HEK293 (cell line): ENCODE measurements around the gene MRPS14.

Source experiments
- CTCF ChIA-PET: fragments of 350-600 bp; formaldehyde crosslinking; extraction: SDS; loops from one replicate; lab custom pipeline; 2021; ENCODE audit warnings: antibody characterized with exemption; lab: Yijun Ruan, JAX
- POLR2A ChIA-PET: fragments of 300-600 bp; formaldehyde crosslinking; extraction: SDS; loops from one replicate; lab custom pipeline; 2020; ENCODE audit warnings: antibody characterized with exemption, inconsistent platforms; lab: Yijun Ruan, JAX
- H3K27ac ChIP-seq: fragments of 200-500 bp; sonication (Bioruptor generic); 2 replicates; pipeline ENCODE4 v1.5.1; 2014; ENCODE audit warnings: low read depth, low read length, control low read depth, inconsistent platforms; ENCODE audit errors: extremely low read depth
- H3K36me3 ChIP-seq, 2 experiments: fragments of 200-500 bp in 1 of 2; sonication (Bioruptor generic) in 1 of 2; 1 replicate in 1 of 2; 2 replicates in 1 of 2; pipeline ENCODE4 v1.5.1; 2014 to 2017; ENCODE audit warnings: inconsistent platforms in 2 of 2, low read length in 2 of 2; ENCODE audit not compliant: control insufficient read depth in 2 of 2, insufficient read depth in 1 of 2
- H3K4me1 ChIP-seq: fragments of 200-500 bp; sonication (Bioruptor generic); 2 replicates; pipeline ENCODE4 v1.5.1; 2014; ENCODE audit warnings: mild to moderate bottlenecking, low read length, inconsistent platforms; ENCODE audit not compliant: control insufficient read depth, insufficient read depth
- H3K4me3 ChIP-seq: 2 replicates; pipeline ENCODE4 v1.5.1; 2011; ENCODE audit warnings: low read depth, mild to moderate bottlenecking, control low read depth, low read length, moderate library complexity
- H3K9me3 ChIP-seq: fragments of 200-500 bp; sonication (Bioruptor generic); 2 replicates; pipeline ENCODE4 v1.5.1; 2014; ENCODE audit warnings: low read depth, low read length, inconsistent platforms; ENCODE audit not compliant: control insufficient read depth, insufficient read depth
- GFI1B ChIP-seq: fragments of 450-650 bp; formaldehyde crosslinking; IDR thresholded peaks from 2 replicates; pipeline ENCODE4 v1.5.1; 2016; ENCODE audit warnings: missing biosample characterization, missing genetic modification characterization
- HOXC10 ChIP-seq: sonication (generic); formaldehyde crosslinking; IDR thresholded peaks from 2 replicates; pipeline ENCODE4 v1.8.1; 2023; ENCODE audit warnings: mild to moderate bottlenecking, missing genetic modification reagents
- KLF10 ChIP-seq: fragments of 450-650 bp; IDR thresholded peaks from 2 replicates; pipeline ENCODE4 v1.5.1; 2018; ENCODE audit warnings: missing biosample characterization, mild to moderate bottlenecking, missing genetic modification characterization
- MZF1 ChIP-seq: fragments of 450-650 bp; formaldehyde crosslinking; IDR thresholded peaks from 2 replicates; pipeline ENCODE4 v1.5.1; 2017; ENCODE audit warnings: missing biosample characterization, missing genetic modification characterization, borderline replicate concordance
- OSR2 ChIP-seq: fragments of 450-650 bp; formaldehyde crosslinking; IDR thresholded peaks from 2 replicates; pipeline ENCODE4 v1.5.1; 2016; ENCODE audit warnings: missing biosample characterization, missing genetic modification characterization
- ZBTB17 ChIP-seq: fragments of 450-650 bp; formaldehyde crosslinking; IDR thresholded peaks from 2 replicates; pipeline ENCODE4 v1.5.1; 2016; ENCODE audit warnings: missing biosample characterization, missing genetic modification characterization
- ZFP69B ChIP-seq: fragments of 450-650 bp; formaldehyde crosslinking; IDR thresholded peaks from 2 replicates; pipeline ENCODE4 v1.5.1; 2016; ENCODE audit warnings: missing biosample characterization, missing genetic modification characterization
- ZNF175 ChIP-seq: fragments of 450-650 bp; formaldehyde crosslinking; IDR thresholded peaks from 2 replicates; pipeline ENCODE4 v1.5.1; 2016; ENCODE audit warnings: missing biosample characterization, missing genetic modification characterization
- ZNF248 ChIP-seq: fragments of 450-650 bp; formaldehyde crosslinking; IDR thresholded peaks from 2 replicates; pipeline ENCODE4 v1.5.1; 2017; ENCODE audit warnings: missing biosample characterization, missing genetic modification characterization
- ZNF335 ChIP-seq: fragments of 450-650 bp; formaldehyde crosslinking; conservative IDR thresholded peaks from 2 replicates; pipeline ENCODE4 v1.5.1; 2016; ENCODE audit warnings: missing biosample characterization, missing genetic modification characterization
- ZNF366 ChIP-seq: fragments of 450-650 bp; formaldehyde crosslinking; conservative IDR thresholded peaks from 2 replicates; pipeline ENCODE4 v1.5.1; 2016; ENCODE audit warnings: missing biosample characterization, missing genetic modification characterization
- ZNF391 ChIP-seq: fragments of 450-650 bp; formaldehyde crosslinking; IDR thresholded peaks from 2 replicates; pipeline ENCODE4 v1.5.1; 2016; ENCODE audit warnings: low read depth, missing biosample characterization, missing genetic modification characterization, borderline replicate concordance
- ZNF530 ChIP-seq: fragments of 450-650 bp; formaldehyde crosslinking; IDR thresholded peaks from 2 replicates; pipeline ENCODE4 v1.5.1; 2016; ENCODE audit warnings: low read depth, missing biosample characterization, missing genetic modification characterization
- ZNF555 ChIP-seq: fragments of 450-650 bp; formaldehyde crosslinking; conservative IDR thresholded peaks from 2 replicates; pipeline ENCODE4 v1.5.1; 2017; ENCODE audit warnings: missing biosample characterization, mild to moderate bottlenecking, missing genetic modification characterization, inconsistent platforms
- ZNF585B ChIP-seq: fragments of 450-650 bp; formaldehyde crosslinking; IDR thresholded peaks from 2 replicates; pipeline ENCODE4 v1.5.1; 2016; ENCODE audit warnings: missing biosample characterization, missing genetic modification characterization
- ZNF621 ChIP-seq: fragments of 450-650 bp; formaldehyde crosslinking; IDR thresholded peaks from 2 replicates; pipeline ENCODE4 v1.5.1; 2017; ENCODE audit warnings: missing biosample characterization, missing genetic modification characterization
- ZNF629 ChIP-seq: fragments of 450-650 bp; formaldehyde crosslinking; IDR thresholded peaks from 2 replicates; pipeline ENCODE4 v1.5.1; 2017; ENCODE audit warnings: missing biosample characterization, missing genetic modification characterization
- ZNF701 ChIP-seq: fragments of 450-650 bp; formaldehyde crosslinking; IDR thresholded peaks from 2 replicates; pipeline ENCODE4 v1.5.1; 2016; ENCODE audit warnings: missing biosample characterization, missing genetic modification characterization
- ZXDB ChIP-seq: fragments of 450-650 bp; formaldehyde crosslinking; IDR thresholded peaks from 2 replicates; pipeline ENCODE4 v1.5.1; 2016; ENCODE audit warnings: missing biosample characterization, missing genetic modification characterization
- TF ChIP-seq, protein P1 (sequence below): fragments of 450-650 bp; formaldehyde crosslinking; IDR thresholded peaks from 2 replicates; pipeline ENCODE4 v1.5.1; 2016; ENCODE audit warnings: missing biosample characterization, missing genetic modification characterization
- TF ChIP-seq, protein P2 (sequence below): fragments of 450-650 bp; formaldehyde crosslinking; IDR thresholded peaks from 2 replicates; pipeline ENCODE4 v1.5.1; 2017; ENCODE audit warnings: missing biosample characterization, missing genetic modification characterization
- TF ChIP-seq, protein P3 (sequence below): fragments of 450-650 bp; formaldehyde crosslinking; IDR thresholded peaks from 2 replicates; pipeline ENCODE4 v1.5.1; 2016; ENCODE audit warnings: missing biosample characterization, missing genetic modification characterization
- TF ChIP-seq, protein P4 (sequence below): fragments of 450-650 bp; formaldehyde crosslinking; IDR thresholded peaks from 2 replicates; pipeline ENCODE4 v1.5.1; 2017; ENCODE audit warnings: missing biosample characterization, missing genetic modification characterization
- TF ChIP-seq, protein P5 (sequence below): fragments of 450-650 bp; IDR thresholded peaks from 2 replicates; pipeline ENCODE4 v1.5.1; 2018; ENCODE audit warnings: missing biosample characterization, mild to moderate bottlenecking, missing genetic modification characterization

The MRPS14 gene

DNA sequence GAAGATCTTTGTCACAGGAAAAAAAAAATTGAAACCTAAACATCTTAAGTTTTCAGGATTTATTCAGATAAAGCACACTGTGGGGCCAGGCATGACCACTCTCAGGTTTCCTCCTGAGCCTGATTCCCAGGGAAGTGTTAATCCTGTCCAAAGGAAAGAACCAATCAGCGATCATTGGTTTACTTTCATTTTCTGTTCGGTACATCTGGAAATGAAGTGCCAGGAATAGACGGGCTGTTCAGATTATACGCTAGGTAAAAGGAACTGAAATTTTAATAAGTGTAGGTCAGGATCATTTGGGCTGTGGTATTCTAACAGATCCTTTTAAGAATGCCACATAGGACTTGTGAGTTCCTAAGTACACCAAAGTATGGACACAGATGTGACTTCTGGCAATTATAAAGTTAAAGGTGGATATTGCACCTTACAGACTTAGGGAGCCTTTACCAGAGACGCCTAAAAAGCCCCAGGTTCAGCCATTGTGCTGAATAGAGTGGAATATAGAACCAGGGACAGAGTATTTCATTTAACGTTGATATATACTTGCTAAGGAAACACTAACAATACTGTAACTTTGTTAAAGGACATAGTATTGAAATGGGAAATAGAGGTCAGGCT lies 32.7 kb downstream of the MRPS14 start (continued):
- TF ChIP-seq, protein P1, sequence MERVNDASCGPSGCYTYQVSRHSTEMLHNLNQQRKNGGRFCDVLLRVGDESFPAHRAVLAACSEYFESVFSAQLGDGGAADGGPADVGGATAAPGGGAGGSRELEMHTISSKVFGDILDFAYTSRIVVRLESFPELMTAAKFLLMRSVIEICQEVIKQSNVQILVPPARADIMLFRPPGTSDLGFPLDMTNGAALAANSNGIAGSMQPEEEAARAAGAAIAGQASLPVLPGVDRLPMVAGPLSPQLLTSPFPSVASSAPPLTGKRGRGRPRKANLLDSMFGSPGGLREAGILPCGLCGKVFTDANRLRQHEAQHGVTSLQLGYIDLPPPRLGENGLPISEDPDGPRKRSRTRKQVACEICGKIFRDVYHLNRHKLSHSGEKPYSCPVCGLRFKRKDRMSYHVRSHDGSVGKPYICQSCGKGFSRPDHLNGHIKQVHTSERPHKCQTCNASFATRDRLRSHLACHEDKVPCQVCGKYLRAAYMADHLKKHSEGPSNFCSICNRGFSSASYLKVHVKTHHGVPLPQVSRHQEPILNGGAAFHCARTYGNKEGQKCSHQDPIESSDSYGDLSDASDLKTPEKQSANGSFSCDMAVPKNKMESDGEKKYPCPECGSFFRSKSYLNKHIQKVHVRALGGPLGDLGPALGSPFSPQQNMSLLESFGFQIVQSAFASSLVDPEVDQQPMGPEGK = no peak
- no peak for TF ChIP-seq OSR2
- TF ChIP-seq ZNF335 = peak; percentile 40
- no peak for TF ChIP-seq ZNF391
- TF ChIP-seq ZNF530 (tag by site-specific recombination) = no peak
- no peak for TF ChIP-seq ZNF629 (tag by site-specific recombination)
- TF ChIP-seq ZBTB17 (tag by site-specific recombination) = peak; percentile 41; the same call in 1 of the 2 replicates
- TF ChIP-seq ZNF248 = no peak
- no peak for TF ChIP-seq ZNF175 (tag by site-specific recombination)
- no peak for TF ChIP-seq ZNF555 (tag by site-specific recombination)
- TF ChIP-seq, protein P2, sequence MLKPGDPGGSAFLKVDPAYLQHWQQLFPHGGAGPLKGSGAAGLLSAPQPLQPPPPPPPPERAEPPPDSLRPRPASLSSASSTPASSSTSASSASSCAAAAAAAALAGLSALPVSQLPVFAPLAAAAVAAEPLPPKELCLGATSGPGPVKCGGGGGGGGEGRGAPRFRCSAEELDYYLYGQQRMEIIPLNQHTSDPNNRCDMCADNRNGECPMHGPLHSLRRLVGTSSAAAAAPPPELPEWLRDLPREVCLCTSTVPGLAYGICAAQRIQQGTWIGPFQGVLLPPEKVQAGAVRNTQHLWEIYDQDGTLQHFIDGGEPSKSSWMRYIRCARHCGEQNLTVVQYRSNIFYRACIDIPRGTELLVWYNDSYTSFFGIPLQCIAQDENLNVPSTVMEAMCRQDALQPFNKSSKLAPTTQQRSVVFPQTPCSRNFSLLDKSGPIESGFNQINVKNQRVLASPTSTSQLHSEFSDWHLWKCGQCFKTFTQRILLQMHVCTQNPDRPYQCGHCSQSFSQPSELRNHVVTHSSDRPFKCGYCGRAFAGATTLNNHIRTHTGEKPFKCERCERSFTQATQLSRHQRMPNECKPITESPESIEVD (tag by site-specific recombination) = no peak
- TF ChIP-seq, protein P3, sequence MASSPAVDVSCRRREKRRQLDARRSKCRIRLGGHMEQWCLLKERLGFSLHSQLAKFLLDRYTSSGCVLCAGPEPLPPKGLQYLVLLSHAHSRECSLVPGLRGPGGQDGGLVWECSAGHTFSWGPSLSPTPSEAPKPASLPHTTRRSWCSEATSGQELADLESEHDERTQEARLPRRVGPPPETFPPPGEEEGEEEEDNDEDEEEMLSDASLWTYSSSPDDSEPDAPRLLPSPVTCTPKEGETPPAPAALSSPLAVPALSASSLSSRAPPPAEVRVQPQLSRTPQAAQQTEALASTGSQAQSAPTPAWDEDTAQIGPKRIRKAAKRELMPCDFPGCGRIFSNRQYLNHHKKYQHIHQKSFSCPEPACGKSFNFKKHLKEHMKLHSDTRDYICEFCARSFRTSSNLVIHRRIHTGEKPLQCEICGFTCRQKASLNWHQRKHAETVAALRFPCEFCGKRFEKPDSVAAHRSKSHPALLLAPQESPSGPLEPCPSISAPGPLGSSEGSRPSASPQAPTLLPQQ (tag by site-specific recombination) = 0 out of 2 replicates have a peak, but pooled peaks have one; percentile 45
- TF ChIP-seq ZNF701 = no peak
- TF ChIP-seq GFI1B (tag by site-specific recombination) = no peak
- TF ChIP-seq ZNF621 (tag by site-specific recombination) = no peak

DNA sequence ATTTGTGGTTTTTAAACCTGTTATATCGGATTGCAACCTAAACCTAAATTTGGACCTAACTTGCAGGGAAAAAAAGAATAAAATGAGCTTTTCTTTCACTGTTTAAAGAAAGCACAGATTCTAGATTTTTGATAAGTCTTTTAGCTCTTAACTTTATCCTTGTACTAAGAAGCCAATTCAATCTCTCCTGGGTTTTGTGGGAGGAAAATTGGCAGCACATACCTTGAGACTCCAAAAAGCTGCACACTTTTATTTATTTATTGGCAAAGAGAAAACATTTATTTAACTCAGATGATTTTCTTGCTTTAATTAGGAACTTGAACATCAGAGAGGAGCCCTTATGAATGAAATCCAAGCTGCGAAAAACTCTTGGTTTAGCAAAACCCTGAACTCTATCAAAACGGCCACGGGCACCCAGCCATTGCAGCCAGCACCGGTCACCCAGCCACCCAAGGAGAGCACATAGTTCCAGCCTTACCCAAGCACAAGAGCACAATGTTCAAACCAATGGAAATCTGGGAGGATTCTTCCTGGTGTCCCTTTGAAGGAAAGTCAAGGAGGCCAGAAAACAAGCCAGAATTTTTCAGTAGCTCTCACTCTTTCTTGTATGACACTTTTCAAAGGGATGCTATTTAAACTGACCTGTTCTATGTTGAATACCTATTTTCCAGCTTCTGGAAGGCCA lies 33.5 kb downstream of the MRPS14 start:
- peaks cover 8% of the 10 kb centered on the region; the same call in 1 of the 2 replicates for H3K4me1 ChIP-seq
- CTCF ChIA-PET = interaction anchor here (0.6 to 1.2 kb wide), 2 partner anchors 107 to 157 kb away, joined by 3 read pairs; no protein-coding TSS in a partner anchor
- no peaks in the 10 kb centered on the region for H3K36me3 ChIP-seq
- TF ChIP-seq ZNF585B (tag by site-specific recombination) = no peak
- no peak for TF ChIP-seq ZNF366 (tag by site-specific recombination)
- no peak overlapping the region for H3K27ac ChIP-seq
- H3K4me3 ChIP-seq = no peak overlapping the region
- H3K9me3 ChIP-seq = no peaks in the 10 kb centered on the region
- POLR2A ChIA-PET = interaction anchor here (1.7 kb wide), 1 partner anchor 9 kb away, joined by 7 read pairs; no protein-coding TSS in a partner anchor

DNA sequence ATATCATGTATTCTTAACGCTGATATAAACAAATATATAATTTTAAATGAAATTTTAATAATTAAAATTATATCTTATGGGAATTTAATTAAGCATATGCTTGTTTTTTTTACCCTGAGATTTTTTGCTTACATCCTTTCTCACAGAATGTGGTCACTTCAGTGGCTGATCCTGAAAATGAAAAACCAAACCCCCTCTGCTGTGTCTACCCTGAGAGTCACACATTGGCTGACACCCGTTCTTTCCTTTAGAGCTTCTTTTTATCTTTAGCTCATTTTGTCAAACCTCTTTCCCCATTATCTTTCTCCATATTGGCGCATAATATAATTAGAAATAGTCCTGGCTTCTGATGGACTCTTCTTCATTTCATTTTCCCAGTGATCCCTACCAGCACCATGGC lies 34.2 kb downstream of the MRPS14 start:
- POLR2A ChIA-PET = interaction anchor here (1.7 kb wide), 1 partner anchor 10 kb away, joined by 7 read pairs; no protein-coding TSS in a partner anchor
- H3K4me1 ChIP-seq = peaks cover 8% of the 10 kb centered on the region; the same call in 1 of the 2 replicates
- no peak overlapping the region for H3K4me3 ChIP-seq
- no peaks in the 10 kb centered on the region for H3K36me3 ChIP-seq
- TF ChIP-seq HOXC10 (CRISPR knock-in tag) (no peak), MZF1 (tag by site-specific recombination) (no peak), ZFP69B (tag by site-specific recombination) (no peak), KLF10 (tag by site-specific recombination) (no peak), ZXDB (tag by site-specific recombination) (no peak)
- TF ChIP-seq, protein P4, sequence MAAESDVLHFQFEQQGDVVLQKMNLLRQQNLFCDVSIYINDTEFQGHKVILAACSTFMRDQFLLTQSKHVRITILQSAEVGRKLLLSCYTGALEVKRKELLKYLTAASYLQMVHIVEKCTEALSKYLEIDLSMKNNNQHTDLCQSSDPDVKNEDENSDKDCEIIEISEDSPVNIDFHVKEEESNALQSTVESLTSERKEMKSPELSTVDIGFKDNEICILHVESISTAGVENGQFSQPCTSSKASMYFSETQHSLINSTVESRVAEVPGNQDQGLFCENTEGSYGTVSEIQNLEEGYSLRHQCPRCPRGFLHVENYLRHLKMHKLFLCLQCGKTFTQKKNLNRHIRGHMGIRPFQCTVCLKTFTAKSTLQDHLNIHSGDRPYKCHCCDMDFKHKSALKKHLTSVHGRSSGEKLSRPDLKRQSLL (tag by site-specific recombination) = no peak
- TF ChIP-seq, protein P5, sequence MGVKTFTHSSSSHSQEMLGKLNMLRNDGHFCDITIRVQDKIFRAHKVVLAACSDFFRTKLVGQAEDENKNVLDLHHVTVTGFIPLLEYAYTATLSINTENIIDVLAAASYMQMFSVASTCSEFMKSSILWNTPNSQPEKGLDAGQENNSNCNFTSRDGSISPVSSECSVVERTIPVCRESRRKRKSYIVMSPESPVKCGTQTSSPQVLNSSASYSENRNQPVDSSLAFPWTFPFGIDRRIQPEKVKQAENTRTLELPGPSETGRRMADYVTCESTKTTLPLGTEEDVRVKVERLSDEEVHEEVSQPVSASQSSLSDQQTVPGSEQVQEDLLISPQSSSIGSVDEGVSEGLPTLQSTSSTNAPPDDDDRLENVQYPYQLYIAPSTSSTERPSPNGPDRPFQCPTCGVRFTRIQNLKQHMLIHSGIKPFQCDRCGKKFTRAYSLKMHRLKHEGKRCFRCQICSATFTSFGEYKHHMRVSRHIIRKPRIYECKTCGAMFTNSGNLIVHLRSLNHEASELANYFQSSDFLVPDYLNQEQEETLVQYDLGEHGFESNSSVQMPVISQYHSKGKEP (tag by site-specific recombination) = no peak
- no peak overlapping the region for H3K27ac ChIP-seq
- CTCF ChIA-PET = interaction anchor here (1.2 kb wide), 1 partner anchor 106 kb away, joined by 3 read pairs; no protein-coding TSS in a partner anchor
- H3K9me3 ChIP-seq = no peaks in the 10 kb centered on the region
